CD4-positive, alpha-beta T cell treated with Interleukin-6 for 4 hours (primary cell): ENCODE results near the gene COBLL1.
"Not testable (repeated sequence)": the region's sequence is repeated elsewhere in the genome, so short reads cannot be mapped to it uniquely, and the experiment has no call there.

ENCODE experiments used
- DNase-seq: peaks from one replicate; pipeline ENCODE4 v3.0.0-alpha.2; 2020; ENCODE audit warnings: mixed read lengths

The COBLL1 gene

GRCh38 chr2:164784376-164784775 lies 57.2 kb downstream of the COBLL1 start:
- no peak for DNase-seq

- DNase-seq = no peak
Observed at GRCh38 chr2:164782323-164782722, 59.3 kb downstream of the COBLL1 start.

- DNase-seq = no peak
Observed at GRCh38 chr2:164781394-164781793, 60.2 kb downstream of the COBLL1 start.

- no peak for DNase-seq
Observed at GRCh38 chr2:164780611-164781178, 60.9 kb downstream of the COBLL1 start.

GRCh38 chr2:164779383-164780057 lies 62.1 kb downstream of the COBLL1 start:
- no peak for DNase-seq

GRCh38 chr2:164778723-164779122 lies 62.9 kb downstream of the COBLL1 start:
- DNase-seq = no peak

- no peak for DNase-seq
Observed at GRCh38 chr2:164777847-164778461, 63.7 kb downstream of the COBLL1 start.

GRCh38 chr2:164773635-164774034 lies 68.0 kb downstream of the COBLL1 start:
- DNase-seq = no peak

- no peak for DNase-seq
Observed at GRCh38 chr2:164773091-164773490, 68.5 kb downstream of the COBLL1 start.

GRCh38 chr2:164771897-164772296 lies 69.7 kb downstream of the COBLL1 start:
- no peak for DNase-seq

- no peak for DNase-seq
Observed at GRCh38 chr2:164770421-164770916, 71.2 kb downstream of the COBLL1 start.

GRCh38 chr2:164766954-164767320 lies 74.7 kb downstream of the COBLL1 start:
- DNase-seq = no peak

GRCh38 chr2:164766216-164766953 lies 75.2 kb downstream of the COBLL1 start:
- DNase-seq = no peak

- no peak for DNase-seq
Observed at GRCh38 chr2:164764996-164765395, 76.6 kb downstream of the COBLL1 start.

- no peak for DNase-seq
Observed at GRCh38 chr2:164764474-164764873, 77.1 kb downstream of the COBLL1 start.

- no peak for DNase-seq
Observed at GRCh38 chr2:164763431-164763830, 78.2 kb downstream of the COBLL1 start.

- no peak for DNase-seq
Observed at GRCh38 chr2:164761737-164762460, 79.7 kb downstream of the COBLL1 start.

GRCh38 chr2:164761201-164761600 lies 80.4 kb downstream of the COBLL1 start:
- DNase-seq = not testable (repeated sequence)

- DNase-seq = no peak
Observed at GRCh38 chr2:164760179-164760578, 81.4 kb downstream of the COBLL1 start.

- DNase-seq = no peak
Observed at GRCh38 chr2:164757934-164758695, 83.5 kb downstream of the COBLL1 start.

GRCh38 chr2:164756773-164757172 lies 84.8 kb downstream of the COBLL1 start:
- DNase-seq = no peak

- no peak for DNase-seq
Observed at GRCh38 chr2:164755952-164756351, 85.7 kb downstream of the COBLL1 start.
